Measurements from ENCODE around the gene EIF2D.

The EIF2D gene

DNA sequence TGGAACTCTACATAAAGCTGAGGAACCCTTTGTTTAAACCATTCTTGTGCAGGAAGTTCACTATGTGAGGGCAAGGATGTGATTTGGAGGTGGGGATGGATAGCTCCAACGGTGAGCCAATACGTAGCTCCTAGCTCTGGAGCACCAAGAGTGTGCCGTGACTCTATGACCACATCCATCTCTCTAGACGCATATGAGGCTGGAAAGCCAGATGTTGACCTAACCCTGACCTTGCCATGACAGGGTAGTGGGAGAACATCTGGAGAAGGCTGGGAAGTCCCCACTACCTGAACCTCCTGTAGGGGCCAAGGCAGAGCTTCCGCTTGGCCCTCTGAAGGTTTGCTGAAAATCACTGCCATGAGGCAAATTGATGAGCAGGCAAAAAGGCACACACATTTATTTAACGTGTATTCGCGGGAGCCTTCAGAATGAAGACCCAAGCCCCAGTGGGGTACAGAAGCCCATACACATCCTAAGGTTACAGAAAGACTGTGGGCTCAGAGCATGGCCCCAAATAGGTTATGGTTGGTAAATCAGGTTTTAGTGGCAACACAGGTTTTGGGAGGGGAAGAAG, 43.4 kb downstream of the EIF2D start:
- DNase-seq: no peak

- no peak for DNase-seq
Observed at GRCh38 chr1:206568256-206568655, 44.0 kb downstream of the EIF2D start.

DNA sequence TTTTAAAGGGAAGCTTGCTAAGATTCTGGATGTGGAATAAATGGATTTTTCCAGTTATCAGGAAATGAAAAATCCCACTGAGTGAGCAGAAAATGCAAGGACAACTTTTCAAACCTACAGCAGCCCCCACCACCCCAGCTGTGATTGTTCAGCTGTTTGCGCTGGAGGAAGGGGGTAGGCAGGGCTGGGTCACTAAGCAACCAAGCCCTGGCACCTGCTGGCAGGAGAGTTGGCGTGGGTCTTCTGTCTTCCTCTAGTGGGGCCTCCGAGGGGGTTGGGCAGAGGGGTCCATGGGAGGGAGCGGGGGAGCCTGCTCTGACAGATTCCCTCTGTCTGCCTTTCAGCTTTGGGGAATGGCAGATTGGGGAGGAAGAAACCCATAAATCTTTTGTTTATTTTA, 45.3 kb downstream of the EIF2D start:
- DNase-seq: no peak

GRCh38 chr1:206565995-206566394, 46.3 kb downstream of the EIF2D start:
- no peak for DNase-seq

DNA sequence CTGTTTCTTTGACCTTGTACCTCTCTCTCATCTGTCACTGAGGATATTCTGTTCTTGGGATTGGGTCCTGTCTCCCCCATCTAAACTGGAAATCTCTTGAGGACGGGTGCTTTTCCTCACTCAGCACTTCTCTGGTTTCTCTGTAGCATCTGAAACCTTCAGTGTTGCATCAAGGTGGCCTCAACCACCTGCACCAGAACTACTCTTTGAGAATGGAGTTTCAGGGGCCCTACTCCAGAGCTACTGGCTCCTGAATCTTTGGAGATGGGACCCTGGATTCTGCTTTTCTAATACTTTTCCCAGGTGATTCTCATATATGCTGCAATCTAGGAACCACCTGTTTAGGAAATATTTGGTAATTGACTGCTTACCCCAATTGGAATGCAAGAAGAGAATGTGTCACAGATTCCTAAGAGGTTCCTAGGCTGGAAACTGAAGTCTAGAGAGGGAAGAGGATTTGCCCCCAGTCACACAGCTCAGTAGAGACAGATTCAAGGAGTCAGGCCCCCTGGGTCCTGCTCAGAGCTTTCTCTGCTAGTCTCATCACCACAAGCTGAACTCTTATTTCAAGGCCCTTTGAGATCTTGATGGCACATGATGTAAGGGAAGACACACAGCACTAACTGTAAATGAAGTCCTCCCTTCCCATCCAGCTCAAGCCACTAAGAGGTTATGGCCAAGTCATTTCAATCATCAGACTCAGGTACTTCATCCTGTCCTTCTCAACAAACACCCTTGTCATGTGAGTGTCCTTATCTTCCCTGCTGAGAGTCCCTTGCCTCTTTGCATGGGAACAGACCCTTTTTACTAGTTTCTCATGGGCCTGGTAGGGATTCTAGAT, 48.7 kb downstream of the EIF2D start:
- DNase-seq: no peak

DNA sequence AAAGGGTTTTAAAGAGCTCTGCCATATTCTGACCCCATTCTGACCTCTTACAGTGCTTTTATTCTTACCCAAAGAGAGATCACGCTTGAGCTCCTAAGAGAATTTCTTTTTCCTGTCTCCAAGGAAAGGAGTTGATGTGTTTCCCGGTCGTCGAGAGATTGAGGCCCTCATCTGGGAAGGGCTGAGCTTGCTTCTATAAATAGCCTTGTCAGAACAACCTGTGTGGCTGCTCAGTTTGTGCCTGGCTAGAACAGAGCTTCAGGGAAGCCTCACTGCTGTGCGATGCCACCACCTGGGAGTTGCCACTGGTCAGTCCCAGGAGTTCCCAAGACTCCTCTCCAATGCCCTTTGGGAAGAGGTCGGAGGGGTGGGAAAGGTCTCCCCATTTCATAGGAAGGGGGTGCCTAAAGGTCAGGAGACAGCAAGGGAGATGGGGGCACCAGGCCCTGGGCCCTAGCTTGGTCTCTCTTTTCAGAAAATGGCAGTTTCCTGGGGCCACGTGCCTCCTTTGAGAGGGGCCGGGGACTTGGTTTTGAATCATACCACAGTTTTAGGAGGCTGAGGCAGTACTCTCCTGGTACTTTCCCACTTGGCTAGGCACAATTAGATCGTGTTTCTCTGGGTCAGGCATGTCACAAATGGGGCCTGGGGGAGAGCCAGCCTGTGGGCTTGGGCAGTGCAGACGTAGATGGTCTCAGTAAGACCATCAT, 52.1 kb downstream of the EIF2D start:
- DNase-seq: no peak

DNA sequence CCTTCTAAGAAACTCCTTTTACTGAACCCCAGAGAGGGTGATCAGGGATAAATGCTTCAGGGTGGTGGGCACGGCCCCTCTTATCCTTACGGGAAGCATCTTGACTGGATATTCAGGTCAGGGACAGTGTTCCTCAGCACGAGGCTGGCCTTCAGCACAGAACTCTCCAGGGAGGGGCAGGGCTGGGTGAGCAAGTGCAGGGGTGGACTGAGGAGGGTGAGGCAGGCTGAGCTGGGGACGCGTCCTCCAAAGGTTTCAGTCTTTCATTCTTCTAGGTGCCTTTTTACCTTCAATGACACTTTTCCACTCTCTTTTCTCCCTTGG, 52.6 kb downstream of the EIF2D start:
- no peak for DNase-seq

DNA sequence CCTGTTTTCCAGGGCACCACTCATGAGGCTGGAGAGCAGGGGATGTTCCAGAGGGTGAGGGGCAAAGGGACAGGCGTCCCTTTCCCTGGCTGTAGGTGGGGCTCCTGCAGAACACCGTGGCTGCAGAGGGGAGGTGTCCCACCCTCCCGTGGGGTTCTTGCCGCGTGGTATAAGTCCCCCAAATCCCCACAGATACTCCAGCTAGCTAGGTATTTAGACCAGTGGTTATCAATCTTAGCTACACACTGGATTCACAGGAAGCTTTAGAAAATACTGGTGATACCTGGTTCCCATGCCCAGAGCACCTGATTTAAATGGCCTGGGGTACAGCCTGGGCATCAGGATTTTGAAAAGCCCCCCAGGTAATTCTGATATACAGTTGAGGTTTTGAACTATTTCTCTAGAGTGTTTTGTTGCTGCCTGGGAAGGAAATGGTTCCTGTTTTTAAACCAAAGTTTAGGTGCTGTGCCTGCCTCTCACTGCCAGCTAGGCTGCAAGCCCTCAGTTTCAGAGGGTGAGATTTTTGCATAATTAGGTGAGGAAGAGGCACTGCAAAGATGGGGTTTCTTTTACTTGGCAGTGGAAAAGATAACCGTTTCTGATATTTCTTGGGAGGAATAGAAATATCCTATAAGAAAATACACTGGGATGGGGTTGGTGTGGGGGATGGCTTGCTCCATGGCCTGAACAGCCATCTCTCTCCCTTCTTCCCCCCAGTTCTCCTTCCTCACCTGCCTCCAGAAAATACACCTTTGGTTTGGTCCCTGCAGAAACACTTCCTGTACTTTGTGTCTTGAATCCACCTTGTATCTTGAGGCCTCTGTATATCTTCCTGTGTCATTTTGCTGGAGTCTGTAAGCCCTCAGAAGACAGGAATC, 53.2 kb downstream of the EIF2D start:
- DNase-seq: no peak

DNA sequence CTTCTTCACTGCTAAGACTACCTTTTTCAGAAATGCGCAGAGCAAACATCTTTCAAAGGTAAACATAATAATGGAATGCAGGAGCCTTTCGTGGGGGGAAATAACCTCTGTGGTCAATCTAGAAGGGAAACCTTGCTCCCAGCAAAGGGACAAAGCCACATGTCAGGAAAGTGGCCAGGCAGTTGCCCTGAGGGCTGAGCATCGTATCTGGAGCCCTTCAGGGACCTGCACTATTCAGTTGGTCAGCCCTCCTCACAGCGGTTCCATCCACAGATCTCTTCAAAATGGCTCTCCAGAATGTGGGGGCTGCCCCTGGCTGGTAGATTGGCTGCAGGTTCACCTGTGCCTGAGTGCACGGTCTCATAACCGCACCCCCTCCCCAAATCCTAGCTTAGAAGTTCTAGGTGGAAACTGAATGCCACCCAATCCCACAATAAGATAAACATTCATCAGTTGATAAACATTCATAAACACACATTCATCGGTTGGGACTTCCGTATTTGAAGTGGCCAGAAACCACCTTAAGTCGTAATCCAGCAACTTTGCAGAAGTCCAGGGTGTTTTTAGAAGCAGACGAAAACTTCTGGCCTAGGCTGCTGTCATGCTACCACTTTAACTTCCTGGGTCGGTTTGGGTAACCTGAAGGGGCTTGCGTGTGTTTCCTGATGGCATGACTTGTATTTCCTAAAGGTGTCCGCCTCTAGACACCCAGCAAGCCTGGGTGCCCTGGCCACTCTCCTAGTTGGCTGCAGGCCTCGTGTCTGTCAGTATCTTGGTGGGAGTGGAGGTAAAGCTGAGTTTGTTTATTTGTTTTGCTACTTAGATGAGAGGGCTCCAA, 54.4 kb downstream of the EIF2D start:
- DNase-seq: peak; percentile 81

DNA sequence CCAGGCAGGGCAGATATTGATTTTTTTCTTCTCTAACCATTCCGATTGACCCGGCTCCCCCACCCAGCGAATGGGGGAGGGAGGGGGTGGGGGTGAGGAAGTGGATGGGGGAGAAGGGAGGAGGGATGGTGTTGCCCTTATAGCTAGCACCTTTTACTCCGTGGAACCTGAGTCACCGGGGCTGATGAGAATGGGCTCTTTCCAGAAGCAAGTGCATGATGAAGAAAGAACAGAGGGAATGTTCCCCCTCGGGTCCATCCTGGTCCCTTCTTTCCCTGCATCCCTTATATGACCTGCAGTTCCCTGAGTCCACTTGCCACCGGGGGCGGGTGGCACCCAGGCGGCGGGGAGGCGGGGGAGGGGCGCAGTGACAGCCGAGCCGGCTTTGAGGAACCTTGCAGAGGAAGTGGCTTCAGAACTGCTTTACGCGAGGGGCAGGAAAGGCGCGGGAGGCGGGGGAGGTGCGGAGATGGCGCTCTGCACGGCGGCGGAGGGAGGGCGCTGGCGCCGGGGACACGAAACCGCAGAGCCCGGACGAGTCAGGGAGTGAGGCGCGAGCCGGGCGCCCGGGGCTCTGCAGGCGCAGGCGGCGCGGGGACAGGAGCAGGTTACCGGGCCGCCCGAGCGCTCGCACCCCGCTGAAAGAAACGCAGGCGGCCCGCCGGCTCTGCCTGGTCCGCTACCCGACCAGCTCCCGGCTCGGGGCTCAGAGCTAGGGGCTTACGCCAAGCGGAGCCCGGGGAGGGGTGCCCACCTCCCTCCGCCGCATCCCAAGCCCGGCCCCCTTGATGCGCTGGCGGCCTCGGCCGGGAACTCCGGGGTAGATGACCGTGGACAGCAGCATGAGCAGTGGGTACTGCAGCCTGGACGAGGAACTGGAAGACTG, 55.3 kb downstream of the EIF2D start:
- DNase-seq: peak; percentile 89

DNA sequence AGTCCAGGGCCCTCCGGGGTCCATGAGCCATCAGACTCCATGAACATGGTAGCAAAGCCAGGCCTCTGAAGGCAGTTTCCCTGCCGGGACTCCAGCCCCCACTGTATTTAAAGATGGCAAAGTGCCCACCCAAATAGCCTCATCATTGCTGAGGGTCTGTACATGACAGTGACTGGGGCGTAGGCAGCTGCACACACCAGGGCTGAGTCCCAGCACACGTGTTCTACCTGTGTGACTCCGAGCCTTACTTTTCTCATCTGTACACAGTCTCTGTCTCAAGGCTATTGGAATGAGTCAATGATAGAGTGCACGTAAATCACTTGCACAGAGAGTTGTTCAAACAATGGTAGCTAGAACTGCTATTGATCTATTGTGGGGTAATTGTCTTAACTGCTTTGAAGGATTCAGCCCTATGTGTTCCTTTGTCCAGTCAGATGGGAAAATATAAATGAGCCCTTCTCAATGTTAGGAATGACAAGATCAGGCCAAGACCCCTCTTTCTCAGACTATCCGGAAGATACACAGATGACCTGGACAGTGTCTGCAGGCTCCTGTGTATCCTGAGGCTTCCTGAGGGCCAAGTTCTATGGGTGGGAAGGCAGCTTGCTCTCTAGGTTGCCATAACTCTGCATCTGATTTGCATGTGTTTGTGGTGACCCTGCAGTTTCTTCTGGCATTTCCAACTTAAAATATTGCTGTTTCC, 56.1 kb downstream of the EIF2D start:
- no peak for DNase-seq

DNA sequence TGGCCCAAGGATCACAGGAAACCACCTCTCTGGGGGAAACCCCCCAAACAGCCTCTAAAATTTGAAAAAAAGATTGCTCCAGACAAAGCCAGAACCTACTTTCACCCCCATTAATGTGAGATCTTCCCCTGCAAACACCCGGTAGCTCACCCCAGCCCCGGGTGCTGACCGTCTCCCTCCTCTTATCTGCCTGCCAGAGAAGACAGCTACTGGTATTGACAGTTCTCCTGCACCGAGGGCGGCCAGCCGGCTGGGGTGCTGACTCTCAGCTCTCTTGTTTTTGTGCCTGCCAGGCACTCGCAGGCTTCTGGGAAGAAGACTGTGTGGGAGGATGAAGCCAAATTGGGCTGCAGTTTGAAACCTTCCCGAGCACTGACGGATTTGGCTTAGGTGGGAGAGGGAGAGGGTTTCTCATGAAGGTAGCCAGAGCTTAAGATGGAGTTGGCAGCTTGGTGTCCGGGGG, 56.8 kb downstream of the EIF2D start:
- no peak for DNase-seq

DNA sequence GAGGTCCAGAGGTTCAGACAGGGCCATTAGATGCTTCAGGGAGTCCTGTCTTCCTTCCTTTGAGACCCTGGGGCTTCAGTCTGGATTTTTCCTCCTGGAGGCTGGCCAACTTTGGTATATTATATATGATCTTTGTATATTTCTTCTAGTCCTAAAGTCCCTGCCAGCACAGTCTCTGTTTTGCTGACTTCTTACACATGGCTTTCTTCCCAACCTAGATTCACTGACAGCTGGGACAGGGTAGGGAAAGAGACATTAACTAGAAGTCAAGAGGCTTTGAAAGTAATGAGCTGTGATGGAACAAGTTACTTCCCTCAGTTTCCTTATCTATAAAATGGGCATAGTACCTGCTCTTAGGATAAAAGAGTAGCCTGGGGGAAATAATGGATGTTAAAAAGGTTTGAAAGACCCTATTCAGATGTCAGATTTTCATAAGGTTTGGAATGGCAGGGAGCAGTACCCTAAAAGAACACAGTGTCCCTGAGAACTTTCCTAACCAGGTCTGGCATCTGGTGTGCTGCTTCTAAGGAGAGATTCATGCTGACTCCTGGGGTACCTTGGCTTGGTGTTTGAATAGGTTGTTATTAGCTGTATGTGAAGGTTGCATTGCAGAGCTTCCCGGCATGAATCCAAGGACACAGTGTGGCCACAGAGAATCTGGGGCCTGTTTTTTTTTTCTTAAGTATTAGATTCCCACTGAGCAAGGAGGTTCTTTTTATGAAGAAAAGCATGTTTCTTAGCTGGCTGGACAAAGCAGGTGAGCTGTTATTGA, 57.4 kb downstream of the EIF2D start:
- no peak for DNase-seq

DNA sequence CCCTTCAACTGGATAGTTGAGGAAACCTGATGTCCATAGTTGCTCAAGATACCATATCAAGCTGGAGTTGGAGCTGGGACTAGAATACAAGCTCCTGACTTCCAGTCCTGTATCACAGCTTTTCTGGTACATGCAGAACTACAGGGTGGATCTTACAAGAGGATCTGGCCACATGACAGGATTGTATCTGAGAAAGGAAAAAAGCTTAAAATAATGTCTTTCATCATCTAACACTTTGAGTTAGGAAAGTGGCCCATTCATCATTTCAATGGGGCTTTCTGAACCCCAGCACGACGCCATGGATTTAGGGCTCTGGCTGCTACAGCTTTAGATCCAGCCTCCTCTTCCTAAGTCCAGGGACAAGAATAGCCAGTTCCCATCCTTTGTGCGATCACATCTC, 58.1 kb downstream of the EIF2D start:
- DNase-seq: no peak

DNA sequence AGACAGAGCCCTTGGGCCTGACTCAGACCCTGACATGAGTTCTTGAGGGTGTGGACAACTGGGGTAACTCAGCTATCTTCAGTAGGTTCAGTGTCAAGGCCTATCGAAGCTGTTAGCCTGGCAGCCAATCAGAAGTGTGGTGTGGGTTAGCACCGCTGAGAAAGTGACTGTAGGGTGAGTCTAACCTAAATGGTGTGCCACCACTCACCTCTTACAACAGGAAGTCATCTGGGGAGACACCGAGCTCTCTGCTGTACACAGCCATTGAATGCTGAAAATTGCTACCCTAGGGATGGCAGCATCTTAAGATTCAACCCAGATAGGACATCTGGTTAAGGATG, 60.3 kb downstream of the EIF2D start:
- no peak for DNase-seq

DNA sequence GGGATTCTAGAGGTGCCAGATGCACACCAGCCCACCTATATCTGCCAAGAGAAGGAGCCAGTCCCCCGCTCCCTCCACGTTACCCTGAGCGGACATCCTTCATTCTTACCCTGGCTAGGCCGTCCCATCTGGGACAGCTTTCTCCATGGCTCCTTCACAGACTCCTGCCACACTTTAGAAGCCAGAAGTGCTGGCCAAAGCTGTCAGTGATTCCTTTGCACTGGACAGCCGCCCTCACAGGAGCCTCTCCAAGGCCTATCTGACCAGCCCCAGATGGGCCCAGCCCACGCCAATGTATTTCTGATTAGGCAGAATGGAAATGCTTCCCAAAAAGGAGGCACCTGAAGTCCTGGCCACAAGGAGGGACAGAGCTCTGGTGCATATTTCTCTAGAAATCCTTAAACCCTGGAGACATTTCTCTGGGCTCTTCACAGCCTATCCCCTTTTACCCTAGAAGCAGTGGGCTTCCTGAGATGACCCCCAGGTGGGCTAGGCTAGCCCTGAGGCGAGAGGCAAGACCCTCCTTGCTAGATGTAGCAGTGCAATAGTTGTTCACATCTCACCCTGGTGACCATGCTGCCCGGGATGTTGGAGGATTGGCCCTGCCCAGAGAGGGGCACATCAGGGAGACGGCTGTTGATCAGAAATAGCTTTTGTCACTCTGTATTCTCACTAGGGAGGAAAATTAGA, 60.8 kb downstream of the EIF2D start:
- no peak for DNase-seq

GRCh38 chr1:206550446-206550845, 61.8 kb downstream of the EIF2D start:
- no peak for DNase-seq

- DNase-seq: no peak
Observed at GRCh38 chr1:206547104-206547503, 65.2 kb downstream of the EIF2D start.

DNA sequence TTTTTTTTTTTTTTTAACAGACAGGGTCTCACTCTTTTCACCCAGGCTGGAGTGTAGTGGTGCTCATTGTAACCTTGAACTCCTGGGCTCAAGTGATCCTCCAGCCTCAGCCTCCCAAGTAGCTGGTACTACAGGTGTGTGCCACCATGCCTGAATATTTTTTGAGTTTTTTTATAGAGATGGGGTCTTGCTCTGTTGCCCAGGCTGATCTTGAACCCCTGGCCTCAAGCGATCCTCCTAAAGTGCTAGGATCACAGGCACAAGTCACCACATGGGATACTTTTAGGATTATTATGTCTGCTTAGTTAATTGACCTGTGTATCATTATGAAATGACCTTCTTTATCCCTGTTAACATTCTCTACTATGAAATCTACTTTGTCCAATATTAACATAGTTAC, 66.9 kb downstream of the EIF2D start:
- no peak for DNase-seq
